Mesendoderm (in vitro differentiated cells): Measurements from ENCODE around the gene KMT5C.

Source experiments
- DNase-seq: peaks from one replicate; pipeline ENCODE4 v3.0.0; 2013
- H2AK5ac ChIP-seq: 2 replicates; pipeline ENCODE4 v1.6.1; 2013; ENCODE audit warnings: low read length, inconsistent platforms
- H2BK120ac ChIP-seq: 2 replicates; pipeline ENCODE4 v1.6.1; 2013; ENCODE audit warnings: low read depth, mild to moderate bottlenecking, low read length, moderate library complexity, mixed read lengths
- H2BK15ac ChIP-seq: replicated peaks from 2 replicates; pipeline ENCODE4 v1.6.1; 2013; ENCODE audit warnings: low read depth, mild to moderate bottlenecking, moderate library complexity
- H2BK5ac ChIP-seq: 2 replicates; pipeline ENCODE4 v1.6.1; 2013; ENCODE audit warnings: low read length, inconsistent platforms
- H3K18ac ChIP-seq: 2 replicates; pipeline ENCODE4 v1.6.1; 2013; ENCODE audit warnings: mild to moderate bottlenecking, low read length, mixed read lengths
- H3K23ac ChIP-seq: one replicate; pipeline ENCODE4 v1.6.1; 2013; ENCODE audit warnings: low read length
- H3K27ac ChIP-seq: 2 replicates; pipeline ENCODE4 v1.5.1; 2013; ENCODE audit warnings: low read depth, mild to moderate bottlenecking, inconsistent platforms, low read length, moderate library complexity
- H3K27me3 ChIP-seq: 2 replicates; pipeline ENCODE4 v1.6.1; 2013; ENCODE audit warnings: low read length, control low read depth, mild to moderate bottlenecking, inconsistent platforms; ENCODE audit not compliant: insufficient read depth, poor library complexity
- H3K36me3 ChIP-seq: 2 replicates; pipeline ENCODE4 v1.6.1; 2013; ENCODE audit warnings: low read length, inconsistent platforms; ENCODE audit not compliant: control insufficient read depth, insufficient read depth
- H3K4ac ChIP-seq: one replicate; pipeline ENCODE4 v1.6.1; 2013; ENCODE audit warnings: low read depth, mild to moderate bottlenecking, low read length, moderate library complexity
- H3K4me1 ChIP-seq: 2 replicates; pipeline ENCODE4 v1.6.1; 2013; ENCODE audit warnings: low read depth, low read length, inconsistent platforms; ENCODE audit not compliant: control insufficient read depth
- H3K4me2 ChIP-seq: 2 replicates; pipeline ENCODE4 v1.6.1; 2013; ENCODE audit warnings: low read length
- H3K4me3 ChIP-seq: 2 replicates; pipeline ENCODE4 v1.5.1; 2013; ENCODE audit warnings: mild to moderate bottlenecking, low read length
- H3K56ac ChIP-seq: one replicate; pipeline ENCODE4 v1.6.1; 2013; ENCODE audit warnings: low read length
- H3K79me1 ChIP-seq: 2 replicates; pipeline ENCODE4 v1.6.1; 2013; ENCODE audit warnings: low read length, inconsistent platforms
- H3K79me2 ChIP-seq: 2 replicates; pipeline ENCODE4 v1.6.1; 2013; ENCODE audit warnings: mild to moderate bottlenecking, low read length; ENCODE audit not compliant: control insufficient read depth, insufficient read depth
- H3K9ac ChIP-seq: 2 replicates; pipeline ENCODE4 v1.6.1; 2013; ENCODE audit warnings: low read length, inconsistent platforms
- H4K5ac ChIP-seq: one replicate; pipeline ENCODE4 v1.6.1; 2013; ENCODE audit warnings: low read length
- H4K8ac ChIP-seq: one replicate; pipeline ENCODE4 v1.6.1; 2013; ENCODE audit warnings: low read depth, mild to moderate bottlenecking, control low read depth, low read length, moderate library complexity
- WGBS: extraction: QIAGEN DNeasy Blood & Tissue Kit; methylation state at CpG from one replicate; pipeline ENCODE4 v1.1.7; 2013; ENCODE audit warnings: low lambda C conversion rate, missing lambda C conversion rate; ENCODE audit not compliant: insufficient coverage; ENCODE audit errors: extremely low coverage; 5-methylcytosine and 5-hydroxymethylcytosine counted together

KMT5C gene

DNA sequence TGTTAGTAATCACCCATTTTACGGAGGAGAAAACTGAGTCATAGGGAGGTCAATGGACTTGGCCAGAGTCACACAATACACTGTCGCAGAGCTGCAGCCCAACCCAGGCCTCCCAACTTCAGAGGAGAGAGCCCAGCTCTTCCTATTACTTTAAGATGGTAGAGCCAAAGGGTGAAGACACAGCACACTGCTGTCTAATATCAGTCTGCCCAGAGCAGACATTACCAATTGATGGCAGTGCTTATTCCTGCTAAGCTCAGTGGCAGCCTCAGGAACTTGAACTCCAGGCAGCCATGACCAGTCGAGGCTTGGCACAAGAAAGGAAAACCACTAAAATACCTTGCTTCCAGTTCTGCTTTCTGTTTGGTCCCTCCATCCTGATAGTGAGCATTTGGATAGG, 33.0 kb upstream of the KMT5C start:
- Histone ChIP-seq H3K4ac (no peak overlapping the region), H3K23ac (no peak overlapping the region), H3K4me2 (no peak overlapping the region), H2BK120ac (no peak overlapping the region), H3K79me2 (no peaks in the 10 kb centered on the region), H2BK15ac (no peak overlapping the region), H4K5ac (no peak overlapping the region), H3K79me1 (no peaks in the 10 kb centered on the region), H2BK5ac (no peak overlapping the region), H3K27me3 (no peaks in the 10 kb centered on the region), H3K18ac (no peak overlapping the region), H3K4me3 (no peak overlapping the region), H4K8ac (no peak overlapping the region), H3K9ac (no peak overlapping the region), H3K36me3 (peaks cover 11% of the 10 kb centered on the region), H2AK5ac (no peak overlapping the region), H3K4me1 (no peaks in the 10 kb centered on the region), H3K27ac (no peak overlapping the region), H3K56ac (no peak overlapping the region)
- DNase-seq: no peak
- no CpG with 5 or more reads among the region's 3 CpGs for WGBS

- H3K36me3 ChIP-seq: peaks cover 8% of the 10 kb centered on the region
- no peak overlapping the region for H3K9ac ChIP-seq
- H3K79me2 ChIP-seq: no peaks in the 10 kb centered on the region
- H3K23ac ChIP-seq: no peak overlapping the region
- H3K27me3 ChIP-seq: no peaks in the 10 kb centered on the region
- no peak overlapping the region for H3K56ac ChIP-seq
- H4K8ac ChIP-seq: no peak overlapping the region
- no peak overlapping the region for H2BK5ac ChIP-seq
- no peak for DNase-seq
- H2BK120ac ChIP-seq: no peak overlapping the region
- H3K18ac ChIP-seq: no peak overlapping the region
- H2BK15ac ChIP-seq: no peak overlapping the region
- H4K5ac ChIP-seq: no peak overlapping the region
- H3K79me1 ChIP-seq: no peaks in the 10 kb centered on the region
- H3K27ac ChIP-seq: no peak overlapping the region
- WGBS: no CpG with 5 or more reads among the region's 11 CpGs
- H3K4me2 ChIP-seq: no peak overlapping the region
- no peaks in the 10 kb centered on the region for H3K4me1 ChIP-seq
- H3K4me3 ChIP-seq: no peak overlapping the region
- no peak overlapping the region for H3K4ac ChIP-seq
- H2AK5ac ChIP-seq: no peak overlapping the region
Observed at GRCh38 chr19:55308281-55308680, 31.4 kb upstream of the KMT5C start.

DNA sequence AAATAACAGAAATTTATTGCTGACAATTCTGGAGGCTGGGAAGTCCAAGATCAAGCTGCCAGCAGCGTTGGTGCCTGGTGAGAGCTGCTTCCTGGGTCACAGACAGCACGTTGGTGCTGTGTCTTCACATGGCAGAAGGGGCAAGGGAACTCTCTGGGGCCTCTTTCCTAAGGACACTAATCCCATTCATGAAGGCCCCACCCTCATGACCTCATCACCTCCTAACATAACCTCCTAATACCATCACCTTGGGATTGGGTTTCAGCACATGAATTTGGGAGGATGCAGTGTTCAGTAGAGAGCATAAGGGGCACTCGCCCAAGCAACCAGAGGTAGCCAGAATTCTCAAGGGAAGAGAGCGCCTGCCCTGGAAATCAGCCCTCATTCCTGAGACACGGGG, 30.2 kb upstream of the KMT5C start:
- Histone ChIP-seq H2BK15ac (no peak overlapping the region), H3K79me1 (no peaks in the 10 kb centered on the region), H2BK5ac (no peak overlapping the region), H3K18ac (no peak overlapping the region), H2BK120ac (no peak overlapping the region), H2AK5ac (no peak overlapping the region), H3K4me3 (no peak overlapping the region), H4K8ac (no peak overlapping the region), H3K56ac (no peak overlapping the region), H3K23ac (no peak overlapping the region), H3K79me2 (no peaks in the 10 kb centered on the region), H3K4me1 (no peaks in the 10 kb centered on the region), H3K9ac (no peak overlapping the region), H3K4me2 (no peak overlapping the region), H3K36me3 (peaks cover 5% of the 10 kb centered on the region), H3K27me3 (no peaks in the 10 kb centered on the region), H3K27ac (no peak overlapping the region), H4K5ac (no peak overlapping the region), H3K4ac (no peak overlapping the region)
- no CpG with 5 or more reads among the region's 5 CpGs for WGBS
- no peak for DNase-seq

DNA sequence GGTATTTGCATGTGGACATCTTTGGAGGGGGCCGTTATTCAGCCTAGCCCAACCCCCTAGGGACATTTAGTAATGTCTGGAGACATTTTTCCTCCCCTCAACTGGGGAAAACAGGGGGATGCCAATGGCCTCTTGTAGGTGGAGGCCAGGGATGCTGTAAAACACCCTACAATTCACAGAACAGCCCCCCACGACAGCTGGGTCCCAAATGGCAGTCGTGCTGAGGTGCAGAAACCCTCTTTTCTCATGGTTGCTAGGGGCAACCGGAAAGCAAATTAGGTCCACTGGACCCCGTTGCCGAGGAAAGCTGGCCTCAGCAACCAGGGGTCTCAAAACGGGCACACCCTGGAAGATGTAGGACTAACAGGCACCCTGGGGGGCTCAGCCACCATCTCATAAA, 29.2 kb upstream of the KMT5C start:
- Histone ChIP-seq H3K4me2 (no peak overlapping the region), H3K23ac (no peak overlapping the region), H2BK5ac (no peak overlapping the region), H2BK120ac (no peak overlapping the region), H3K4me1 (no peaks in the 10 kb centered on the region), H3K9ac (no peak overlapping the region), H3K79me2 (no peaks in the 10 kb centered on the region), H3K27ac (no peak overlapping the region), H3K18ac (no peak overlapping the region), H3K4me3 (no peak overlapping the region), H4K5ac (no peak overlapping the region), H3K27me3 (no peaks in the 10 kb centered on the region), H2AK5ac (no peak overlapping the region), H3K79me1 (no peaks in the 10 kb centered on the region), H3K4ac (no peak overlapping the region), H4K8ac (no peak overlapping the region), H3K56ac (no peak overlapping the region), H2BK15ac (no peak overlapping the region), H3K36me3 (peaks cover 5% of the 10 kb centered on the region)
- no peak for DNase-seq
- no CpG with 5 or more reads among the region's 7 CpGs for WGBS

DNA sequence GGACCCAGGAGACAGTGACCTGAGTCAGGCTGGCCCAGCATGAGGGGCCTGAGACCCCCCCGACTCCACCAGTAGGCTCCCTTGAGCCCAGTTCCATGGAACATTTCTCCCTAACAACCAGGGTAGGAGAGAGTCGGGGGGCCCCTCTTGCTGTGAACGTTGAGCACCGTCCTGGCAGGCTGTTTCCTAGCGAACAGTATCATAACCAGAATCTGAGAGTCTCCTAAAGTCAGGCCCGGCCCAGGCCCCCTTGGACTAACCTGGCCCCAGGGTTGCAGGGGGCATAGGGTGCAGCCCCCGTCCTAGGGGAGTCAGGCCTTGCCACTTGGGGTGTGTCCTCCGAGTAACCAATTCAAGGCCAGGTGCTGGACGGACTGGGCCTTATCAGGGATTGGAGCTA, 28.3 kb upstream of the KMT5C start:
- no peaks in the 10 kb centered on the region for H3K79me1 ChIP-seq
- H3K79me2 ChIP-seq: no peaks in the 10 kb centered on the region
- H3K23ac ChIP-seq: no peak overlapping the region
- H3K9ac ChIP-seq: no peak overlapping the region
- H2BK120ac ChIP-seq: no peak overlapping the region
- no peak for DNase-seq
- no peak overlapping the region for H2BK5ac ChIP-seq
- H3K27me3 ChIP-seq: no peaks in the 10 kb centered on the region
- H4K5ac ChIP-seq: no peak overlapping the region
- H3K4me3 ChIP-seq: no peak overlapping the region
- H3K56ac ChIP-seq: no peak overlapping the region
- WGBS: no CpG with 5 or more reads among the region's 9 CpGs
- no peak overlapping the region for H3K18ac ChIP-seq
- H2AK5ac ChIP-seq: no peak overlapping the region
- peaks cover 3% of the 10 kb centered on the region for H3K36me3 ChIP-seq
- no peak overlapping the region for H3K4me2 ChIP-seq
- no peak overlapping the region for H4K8ac ChIP-seq
- H3K27ac ChIP-seq: no peak overlapping the region
- H3K4ac ChIP-seq: no peak overlapping the region
- H3K4me1 ChIP-seq: no peaks in the 10 kb centered on the region
- no peak overlapping the region for H2BK15ac ChIP-seq

DNA sequence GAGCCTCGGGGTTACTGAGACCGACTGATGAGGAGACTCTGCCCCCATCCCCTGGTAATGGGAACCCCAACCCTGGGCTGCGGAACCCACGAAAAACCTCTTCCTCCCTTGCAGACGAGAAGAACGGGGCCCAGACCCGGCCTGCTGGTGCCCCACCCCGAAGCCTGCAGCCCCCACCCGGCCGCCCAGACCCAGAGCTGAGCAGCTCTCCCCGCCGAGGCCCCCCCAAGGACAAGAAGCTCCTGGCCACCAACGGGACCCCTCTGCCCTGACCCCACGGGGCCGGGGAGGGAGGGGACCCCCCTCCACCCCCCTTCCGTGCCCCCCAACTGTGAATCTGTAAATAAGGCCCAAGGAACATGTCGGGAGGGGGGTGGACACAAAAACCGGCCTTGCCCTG, 27.9 kb upstream of the KMT5C start:
- H4K5ac ChIP-seq: no peak overlapping the region
- H2AK5ac ChIP-seq: no peak overlapping the region
- no peak overlapping the region for H2BK5ac ChIP-seq
- no peak overlapping the region for H3K4me3 ChIP-seq
- no peak overlapping the region for H3K4ac ChIP-seq
- no peaks in the 10 kb centered on the region for H3K27me3 ChIP-seq
- no peaks in the 10 kb centered on the region for H3K79me1 ChIP-seq
- no peaks in the 10 kb centered on the region for H3K79me2 ChIP-seq
- no CpG with 5 or more reads among the region's 18 CpGs for whole genome bisulfite sequencing
- H2BK15ac ChIP-seq: no peak overlapping the region
- H3K9ac ChIP-seq: no peak overlapping the region
- H3K4me1 ChIP-seq: no peaks in the 10 kb centered on the region
- H3K36me3 ChIP-seq: peaks cover 2% of the 10 kb centered on the region
- H3K23ac ChIP-seq: no peak overlapping the region
- H3K4me2 ChIP-seq: no peak overlapping the region
- DNase-seq: no peak
- no peak overlapping the region for H2BK120ac ChIP-seq
- no peak overlapping the region for H3K18ac ChIP-seq
- H4K8ac ChIP-seq: no peak overlapping the region
- H3K56ac ChIP-seq: no peak overlapping the region
- no peak overlapping the region for H3K27ac ChIP-seq
